ENCODE data around the gene ST6GALNAC5. TPM values are rescaled to one million over a fixed set of nuclear protein-coding genes. Genes with fewer than 3 reads are reported as not detected.
"Not testable (repeated sequence)": the region's sequence is repeated elsewhere in the genome, so short reads cannot be mapped to it uniquely, and the experiment has no call there.

The ST6GALNAC5 gene
- total RNA-seq, 2 experiments from 2014 or later, result not detected

- peaks cover 55% of the 10 kb centered on the region for H3K27me3 Mint-ChIP-seq
- H3K36me3 Mint-ChIP-seq (ENCODE audit: low read depth), result no peaks in the 10 kb centered on the region
- H3K9me3 ChIP-seq (ENCODE audit: control insufficient read depth in 1 of 2, insufficient read depth in 1 of 2, low read length in 2 of 2), result peaks cover 0 to 9% of the 10 kb centered on the region in 2 experiments
- ATAC-seq (ENCODE audit: poor library complexity) (no peak), DNase-seq (no peak)
- no peak overlapping the region for H3K27ac ChIP-seq (ENCODE audit: low read depth in 1 of 2, low read length in 2 of 2)
- intact Hi-C loops (cut with DNase I, micrococcal nuclease), result no loop called here
- H3K4me1 ChIP-seq (ENCODE audit: insufficient read depth, low read length), result peaks cover 12% of the 10 kb centered on the region
- H3K4me3 Mint-ChIP-seq, result no peak overlapping the region
- ChIA-PET POLR2A (no interaction called here), CTCF (no interaction called here)
- no peaks in the 10 kb centered on the region for H3K36me3 ChIP-seq (ENCODE audit: insufficient read depth, low read length)
- peaks cover 2% of the 10 kb centered on the region for H3K9me3 Mint-ChIP-seq
- no peak for TF ChIP-seq CTCF (IDR thresholded peaks at IDR 0.05)
- no peak overlapping the region for H3K4me3 ChIP-seq (ENCODE audit: low read length)
- peaks cover 9 to 28% of the 10 kb centered on the region in 2 experiments for H3K27me3 ChIP-seq (ENCODE audit: control insufficient read depth in 1 of 2, insufficient read depth in 2 of 2, low read length in 2 of 2)
- H3K4me1 Mint-ChIP-seq (ENCODE audit: low read depth), result no peaks in the 10 kb centered on the region
- H3K27ac Mint-ChIP-seq, result no peak overlapping the region
Measured at GRCh38 chr1:76872944-76873343, 5.7 kb downstream of the ST6GALNAC5 start.

DNA sequence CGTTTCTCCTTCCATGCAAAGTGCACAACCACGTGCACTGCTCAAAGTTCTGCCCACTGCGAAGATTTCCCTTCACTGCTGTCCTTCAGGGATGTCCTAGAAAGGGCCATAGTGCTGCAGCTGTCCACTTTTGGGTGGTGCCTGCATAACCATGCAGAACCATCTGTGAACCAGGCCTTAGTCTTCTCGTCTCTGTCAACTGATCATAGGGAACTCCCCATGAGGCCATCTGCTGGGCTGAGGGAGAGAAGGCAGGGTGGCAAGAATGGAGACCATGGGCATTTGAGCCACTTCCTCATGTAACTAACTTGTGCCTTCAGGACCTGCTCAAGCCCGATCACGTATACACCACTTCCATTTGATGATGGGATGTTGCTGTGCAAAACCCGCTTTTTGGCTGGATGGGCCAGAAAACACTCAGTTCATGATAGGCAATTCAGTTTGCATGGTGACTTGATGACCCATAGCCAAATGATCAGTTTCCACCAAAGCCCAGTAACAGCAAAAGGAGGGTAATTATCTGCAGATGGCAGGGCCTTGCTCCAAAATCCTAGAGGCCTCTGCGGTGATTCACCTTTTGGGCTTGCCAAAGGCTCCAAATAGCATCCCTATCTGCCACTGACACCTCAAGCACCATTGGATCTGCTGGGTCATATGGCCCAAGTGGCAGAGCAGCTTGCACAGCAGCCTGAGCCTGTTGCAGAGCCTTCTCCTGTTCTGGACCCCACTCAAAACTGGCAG, 9.5 kb downstream of the ST6GALNAC5 start:
- CTCF ChIA-PET, result no interaction called here
- ATAC-seq (ENCODE audit: poor library complexity) (no peak), DNase-seq (no peak)
- Histone ChIP-seq H3K4me1 (ENCODE audit: insufficient read depth, low read length) (no peaks in the 10 kb centered on the region), H3K9me3 (ENCODE audit: control insufficient read depth in 1 of 2, insufficient read depth in 1 of 2, low read length in 2 of 2) (no peaks in the 10 kb centered on the region), H3K27ac (ENCODE audit: low read depth in 1 of 2, low read length in 2 of 2) (no peak overlapping the region), H3K36me3 (ENCODE audit: insufficient read depth, low read length) (no peaks in the 10 kb centered on the region), H3K4me3 (ENCODE audit: low read length) (no peak overlapping the region), H3K27me3 (ENCODE audit: control insufficient read depth in 1 of 2, insufficient read depth in 2 of 2, low read length in 2 of 2) (no peaks in the 10 kb centered on the region)
- intact Hi-C loops (cut with DNase I, micrococcal nuclease), result no loop called here
- Mint-ChIP-seq H3K36me3 (ENCODE audit: low read depth) (no peaks in the 10 kb centered on the region), H3K4me3 (no peak overlapping the region), H3K4me1 (ENCODE audit: low read depth) (no peaks in the 10 kb centered on the region), H3K27ac (no peak overlapping the region), H3K27me3 (peaks cover 19% of the 10 kb centered on the region), H3K9me3 (peaks cover 2% of the 10 kb centered on the region)
- POLR2A ChIA-PET, result no interaction called here
- TF ChIP-seq CTCF (IDR thresholded peaks at IDR 0.05), result no peak

DNA sequence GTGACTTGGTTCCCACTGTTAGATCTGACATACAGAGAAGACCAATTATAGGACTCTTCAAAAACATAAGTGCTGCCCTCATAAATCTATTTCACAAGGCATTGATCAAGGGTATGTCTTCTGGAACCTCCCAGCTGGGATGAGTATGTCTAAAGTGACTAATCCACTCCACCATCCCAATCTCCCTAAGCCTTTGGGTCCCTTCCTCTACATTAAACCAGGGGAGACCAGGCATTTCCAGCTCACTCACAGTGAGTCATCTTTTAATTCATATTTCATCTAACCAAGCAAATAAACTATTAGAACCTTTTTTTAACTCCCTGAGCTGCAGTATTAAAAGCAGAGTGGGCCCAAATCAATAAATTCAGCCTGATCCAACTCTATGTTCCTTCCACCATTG, 11.7 kb downstream of the ST6GALNAC5 start:
- intact Hi-C loops (cut with DNase I, micrococcal nuclease); H3K9me3 ChIP-seq (ENCODE audit: control insufficient read depth in 1 of 2, insufficient read depth in 1 of 2, low read length in 2 of 2): not testable (repeated sequence)

GRCh38 chr1:76881762-76882161, 14.5 kb downstream of the ST6GALNAC5 start:
- Histone ChIP-seq H3K27me3 (ENCODE audit: control insufficient read depth in 1 of 2, insufficient read depth in 2 of 2, low read length in 2 of 2) (no peaks in the 10 kb centered on the region), H3K4me3 (ENCODE audit: low read length) (no peak overlapping the region), H3K9me3 (ENCODE audit: control insufficient read depth in 1 of 2, insufficient read depth in 1 of 2, low read length in 2 of 2) (no peaks in the 10 kb centered on the region), H3K4me1 (ENCODE audit: insufficient read depth, low read length) (no peaks in the 10 kb centered on the region), H3K36me3 (ENCODE audit: insufficient read depth, low read length) (no peaks in the 10 kb centered on the region), H3K27ac (ENCODE audit: low read depth in 1 of 2, low read length in 2 of 2) (no peak overlapping the region)
- intact Hi-C loops (cut with DNase I, micrococcal nuclease), result no loop called here
- DNase-seq (no peak), ATAC-seq (ENCODE audit: poor library complexity) (no peak)
- Mint-ChIP-seq H3K36me3 (ENCODE audit: low read depth) (no peaks in the 10 kb centered on the region), H3K27me3 (no peaks in the 10 kb centered on the region), H3K4me3 (no peak overlapping the region), H3K27ac (no peak overlapping the region), H3K9me3 (no peaks in the 10 kb centered on the region), H3K4me1 (ENCODE audit: low read depth) (no peaks in the 10 kb centered on the region)
- ChIA-PET CTCF (no interaction called here), POLR2A (no interaction called here)
- no peak for TF ChIP-seq CTCF (IDR thresholded peaks at IDR 0.05)

More for the DNA sequence above, 11.7 kb downstream of the ST6GALNAC5 start:
- H3K27ac Mint-ChIP-seq; H3K4me1 ChIP-seq (ENCODE audit: insufficient read depth, low read length); H3K9me3 Mint-ChIP-seq; H3K4me1 Mint-ChIP-seq (ENCODE audit: low read depth); H3K4me3 ChIP-seq (ENCODE audit: low read length); ATAC-seq (ENCODE audit: poor library complexity); H3K27me3 ChIP-seq (ENCODE audit: control insufficient read depth in 1 of 2, insufficient read depth in 2 of 2, low read length in 2 of 2); POLR2A ChIA-PET; H3K36me3 Mint-ChIP-seq (ENCODE audit: low read depth); DNase-seq; H3K27ac ChIP-seq (ENCODE audit: low read depth in 1 of 2, low read length in 2 of 2); CTCF ChIA-PET; H3K4me3 Mint-ChIP-seq; H3K36me3 ChIP-seq (ENCODE audit: insufficient read depth, low read length): not testable (repeated sequence)
- H3K27me3 Mint-ChIP-seq, result peaks cover 11% of the 10 kb centered on the region
